GM12892 (cell line): ENCODE results near the gene GNAL.

Experiments
- POLR2A ChIP-seq: IDR thresholded peaks from 2 replicates; pipeline ENCODE4 v1.6.1; 2011; ENCODE audit warnings: low read depth, low read length, control low read depth
- POLR2AphosphoS5 ChIP-seq: IDR thresholded peaks from 2 replicates; pipeline ENCODE4 v1.6.1; 2011; ENCODE audit warnings: low read depth, low read length, control low read depth
- TAF1 ChIP-seq: IDR thresholded peaks from 2 replicates; pipeline ENCODE4 v1.6.1; 2011; ENCODE audit warnings: low read depth, mild to moderate bottlenecking, control low read depth, low read length, borderline replicate concordance

- no peak for TF ChIP-seq POLR2A
- no peak for TF ChIP-seq POLR2AphosphoS5
- TF ChIP-seq TAF1 = no peak
Observed at GRCh38 chr18:11775436-11776174, 86.5 kb downstream of the GNAL start.
